H54 (cell line): ENCODE measurements around the gene KIF1A.
"Not testable (repeated sequence)": the region's sequence is repeated elsewhere in the genome, so short reads cannot be mapped to it uniquely, and the experiment has no call there.

Experiments used
- DNase-seq: peaks from one replicate; pipeline ENCODE4 v3.0.0; 2011; ENCODE audit warnings: low spot score, mixed read lengths; ENCODE audit not compliant: insufficient read length
- FAIRE-seq: peaks from 3 replicates; lab custom pipeline; 2011; peaks lifted over from hg19 to GRCh38; lab: Jason Lieb, UNC
- POLR2A ChIP-seq: IDR thresholded peaks from 2 replicates; pipeline ENCODE4 v1.6.1; 2011; ENCODE audit warnings: low read depth, mild to moderate bottlenecking, low read length

KIF1A gene

DNA sequence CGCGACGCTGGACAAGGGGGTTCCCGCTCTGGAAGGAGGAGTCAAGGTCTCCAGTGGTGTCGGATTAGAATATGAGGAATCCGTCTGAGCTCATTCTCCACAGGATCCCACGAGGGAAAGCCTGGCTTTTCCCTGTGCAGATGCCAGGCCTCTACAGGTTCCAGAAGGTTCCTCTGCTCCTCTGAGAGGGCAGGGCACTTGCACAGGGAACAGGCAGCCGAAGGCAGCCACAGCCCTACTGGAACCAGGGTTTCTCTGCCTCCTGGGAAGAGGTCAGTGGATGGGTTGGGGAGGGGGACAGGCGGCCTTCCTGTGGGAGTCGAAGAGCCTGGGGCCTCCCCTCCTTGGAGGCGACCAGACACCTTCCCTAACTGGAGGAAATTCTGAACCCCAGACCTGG is 130.0 kb downstream of the KIF1A start:
- TF ChIP-seq POLR2A, result no peak

GRCh38 chr2:240688553-240688919 is 131.5 kb downstream of the KIF1A start:
- FAIRE-seq (no peak), DNase-seq (no peak)
- no peak for TF ChIP-seq POLR2A

More for the DNA sequence above, 130.0 kb downstream of the KIF1A start:
- DNase-seq (no peak), FAIRE-seq (no peak)

DNA sequence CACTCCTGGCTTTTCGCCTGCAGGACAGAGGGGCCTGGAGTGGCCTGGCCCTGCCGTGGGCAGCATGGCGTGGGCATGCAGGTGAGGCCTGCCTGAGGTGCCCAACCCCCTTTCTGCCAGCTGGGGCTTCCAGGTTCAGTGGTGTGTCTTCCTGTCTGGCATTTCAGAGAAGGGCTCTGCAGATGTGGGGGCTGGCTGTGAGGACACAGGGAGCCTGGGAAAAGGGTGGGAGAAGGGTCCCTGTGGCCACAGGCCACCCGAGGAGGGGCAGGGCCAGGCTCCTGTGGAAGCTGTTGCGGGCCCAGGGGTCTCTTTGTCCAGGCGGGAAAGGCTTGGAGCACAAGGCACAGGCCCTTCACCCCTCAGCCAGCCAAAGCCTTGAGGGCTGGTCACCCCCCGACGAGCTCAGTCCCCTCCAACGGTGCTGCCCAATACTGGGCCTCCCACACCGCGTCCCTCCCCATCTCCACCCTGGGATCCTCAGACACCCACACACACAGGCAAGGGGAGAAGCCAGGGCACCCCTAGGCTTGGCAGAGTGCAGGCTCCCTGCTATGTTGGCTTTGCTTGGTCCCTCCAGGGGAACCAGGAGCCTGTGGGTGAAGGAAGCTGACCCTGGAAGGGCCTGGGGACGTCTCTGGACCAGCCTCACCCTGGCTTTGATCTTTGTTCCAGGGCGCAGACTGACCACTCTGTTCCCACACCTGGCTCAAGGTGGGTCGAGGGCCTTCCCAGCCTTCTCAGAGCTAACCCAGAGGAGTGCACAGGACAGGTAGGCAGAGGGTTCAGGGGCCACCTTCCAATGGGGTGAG is 132.1 kb downstream of the KIF1A start:
- TF ChIP-seq POLR2A, result no peak
- DNase-seq, result no peak
- no peak for FAIRE-seq

DNA sequence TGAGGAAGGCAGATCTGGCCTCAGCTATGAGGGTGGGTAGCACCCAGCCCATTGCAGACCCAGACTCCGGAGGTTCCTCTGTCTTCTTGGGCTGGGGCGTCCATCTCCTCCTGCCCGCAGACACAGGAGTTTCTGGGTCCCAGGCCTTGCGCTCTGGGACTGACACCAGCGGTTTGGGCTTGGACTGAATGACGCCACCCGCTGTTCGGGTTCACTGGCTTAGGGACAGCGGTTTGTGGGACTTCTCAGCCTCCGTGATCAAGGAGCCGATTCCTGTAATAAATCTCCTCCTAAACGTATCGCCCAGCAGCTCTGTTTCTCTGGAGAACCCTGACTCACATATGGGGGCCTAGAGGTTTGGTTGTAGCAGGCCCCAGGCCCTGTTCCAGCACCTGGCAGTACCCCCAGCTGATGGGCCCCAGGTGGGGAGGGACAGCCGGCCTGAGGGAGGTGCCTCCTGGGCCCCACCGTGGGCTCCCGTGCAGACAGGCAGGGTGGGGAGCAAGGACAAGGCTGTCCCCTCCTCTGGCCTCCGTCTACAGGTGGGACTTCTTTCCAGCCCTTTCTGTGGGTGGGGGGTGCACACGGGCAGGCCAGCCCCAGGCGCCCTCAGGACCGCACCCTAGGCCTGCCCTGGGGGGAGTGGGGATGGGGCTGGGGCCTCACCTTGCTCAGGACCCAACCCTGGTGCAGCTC is 132.8 kb downstream of the KIF1A start:
- no peak for DNase-seq
- no peak for FAIRE-seq
- no peak for TF ChIP-seq POLR2A

GRCh38 chr2:240686460-240686859 is 133.6 kb downstream of the KIF1A start:
- no peak for FAIRE-seq
- DNase-seq, result no peak
- no peak for TF ChIP-seq POLR2A

GRCh38 chr2:240685771-240686371 is 134.1 kb downstream of the KIF1A start:
- TF ChIP-seq POLR2A, result no peak
- FAIRE-seq (no peak), DNase-seq (no peak)

GRCh38 chr2:240683980-240684728 is 135.9 kb downstream of the KIF1A start:
- not testable (repeated sequence) for FAIRE-seq, DNase-seq

- FAIRE-seq, DNase-seq: not testable (repeated sequence)
These were observed 136.6 kb downstream of the KIF1A start for GRCh38 chr2:240683329-240683979.

GRCh38 chr2:240682431-240683224 is 137.4 kb downstream of the KIF1A start, which contains the start of gene AQP12B:
Gene AQP12B (minus strand): TSS chr2:240682885. CDS start chr2:240682837, 48 bp downstream.
- not testable (repeated sequence) for FAIRE-seq, DNase-seq

DNA sequence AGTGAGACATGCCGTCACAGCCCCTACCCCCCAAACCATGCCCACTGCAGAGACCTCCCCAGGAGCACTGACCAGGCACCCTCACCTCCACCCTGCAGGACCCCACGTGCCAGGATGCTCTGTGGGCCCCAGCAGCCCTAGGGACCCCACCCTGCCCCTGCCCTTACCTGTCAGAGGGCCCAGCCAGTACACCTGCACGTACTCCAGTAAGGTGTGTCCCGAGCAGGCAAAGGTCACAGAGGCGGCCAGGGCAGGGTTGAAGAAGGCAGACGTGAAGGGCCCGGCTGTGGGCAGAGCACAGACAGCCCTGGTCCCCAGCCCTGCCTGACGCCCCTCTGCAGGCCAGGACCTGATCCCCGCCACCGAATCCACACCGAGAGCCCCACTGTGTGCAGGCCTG is 139.8 kb downstream of the KIF1A start:
- FAIRE-seq, DNase-seq: not testable (repeated sequence)

GRCh38 chr2:240678909-240679308 is 141.1 kb downstream of the KIF1A start:
- not testable (repeated sequence) for DNase-seq, FAIRE-seq

GRCh38 chr2:240678043-240678442 is 142.0 kb downstream of the KIF1A start:
- FAIRE-seq, result not testable (repeated sequence)

GRCh38 chr2:240675345-240675744 is 144.7 kb downstream of the KIF1A start:
- not testable (repeated sequence) for FAIRE-seq, DNase-seq

More at GRCh38 chr2:240678043-240678442, 142.0 kb downstream of the KIF1A start:
- DNase-seq, result not testable (repeated sequence)

DNA sequence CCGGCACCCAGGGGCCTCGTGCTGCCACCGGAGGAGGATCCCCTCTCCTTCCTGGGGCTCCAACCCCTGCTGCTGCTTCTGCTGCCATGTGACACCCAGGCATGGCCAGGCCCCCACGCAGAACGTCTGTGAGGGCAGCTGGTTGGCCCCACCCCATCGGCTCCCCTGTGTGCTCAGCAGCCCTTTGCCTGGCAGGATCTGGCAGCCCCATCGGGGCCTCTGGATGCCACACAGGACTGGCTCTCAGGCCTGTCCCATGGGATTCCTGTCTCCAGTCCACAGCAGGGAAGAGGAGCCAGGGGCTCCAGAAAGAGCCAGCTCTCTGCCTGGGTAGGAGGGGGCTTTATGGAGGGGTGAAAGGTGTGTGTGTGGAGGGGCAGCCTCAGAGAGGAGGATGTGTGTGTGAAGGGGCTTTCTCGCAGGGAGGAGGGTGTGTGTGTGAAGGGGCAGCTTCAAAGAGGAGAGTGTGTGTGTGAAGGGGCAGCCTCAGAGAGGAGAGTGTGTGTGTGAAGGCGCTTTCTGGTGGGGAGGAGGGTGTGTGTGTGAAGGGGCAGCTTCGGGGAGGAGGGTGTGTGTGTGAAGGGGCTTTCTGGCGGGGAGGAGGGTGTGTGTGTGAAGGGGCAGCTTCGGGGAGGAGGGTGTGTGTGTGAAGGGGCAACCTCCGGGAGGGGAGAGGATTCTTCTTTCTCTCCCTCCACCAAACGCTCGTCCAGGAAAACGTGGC is 145.4 kb downstream of the KIF1A start:
- FAIRE-seq, DNase-seq: not testable (repeated sequence)
